CD4-positive, alpha-beta memory T cell (primary cell): ENCODE measurements around the gene PPP2R2B. TPM values are rescaled to one million over a fixed set of nuclear protein-coding genes. Genes with fewer than 3 reads are reported as not detected.

Source experiments
- CTCF ChIA-PET: fragments of 350-600 bp; sonication (Branson Sonifier 250); formaldehyde crosslinking; loops from one replicate; lab custom pipeline; 2021; ENCODE audit warnings: inconsistent platforms; ENCODE audit not compliant: partially characterized antibody; lab: Charles Lee
- POLR2A ChIA-PET: fragments of 350-600 bp; sonication (Branson Sonifier 250); formaldehyde crosslinking; loops from one replicate; lab custom pipeline; 2021; ENCODE audit not compliant: partially characterized antibody; lab: Charles Lee
- DNase-seq, 5 donors: peaks; one replicate each; pipeline versions ENCODE4 v3.0.0 to v3.0.0-alpha.2; 2020 to 2022; ENCODE audit warnings: mixed read lengths in 1 of 5
- H3K27ac ChIP-seq: one replicate; pipeline ENCODE4 v1.7.0; 2013; ENCODE audit warnings: low read depth, low read length
- H3K27me3 ChIP-seq: 2 replicates; pipeline ENCODE4 v1.7.0; 2013; ENCODE audit warnings: mild to moderate bottlenecking, low read length, moderate library complexity; ENCODE audit not compliant: insufficient read depth
- H3K36me3 ChIP-seq: 2 replicates; pipeline ENCODE4 v1.7.0; 2013; ENCODE audit warnings: mild to moderate bottlenecking, low read length, moderate library complexity; ENCODE audit not compliant: insufficient read depth
- H3K4me1 ChIP-seq: 2 replicates; pipeline ENCODE4 v1.7.0; 2013; ENCODE audit warnings: mild to moderate bottlenecking, low read length, moderate library complexity; ENCODE audit not compliant: insufficient read depth
- H3K4me3 ChIP-seq, 2 donors: one replicate each; pipeline ENCODE4 v1.7.0; 2013; ENCODE audit warnings: low read length in 2 of 2, mild to moderate bottlenecking in 1 of 2
- H3K9me3 ChIP-seq, 2 donors: one replicate each; pipeline ENCODE4 v1.7.0; 2013; ENCODE audit warnings: low read length in 2 of 2, control low read depth in 1 of 2; ENCODE audit not compliant: control insufficient read depth in 1 of 2
- H3K27ac Mint-ChIP-seq, 7 donors: one replicate each; pipeline ENCODE4 v1.8.0; 2020 to 2021; ENCODE audit warnings: mixed read lengths in 7 of 7, mild to moderate bottlenecking in 6 of 7, inconsistent platforms in 3 of 7, moderate library complexity in 3 of 7
- H3K27me3 Mint-ChIP-seq, 2 donors: one replicate each; pipeline ENCODE4 v1.8.0; 2020 to 2021; ENCODE audit warnings: mixed read lengths in 2 of 2
- H3K36me3 Mint-ChIP-seq, 2 donors: one replicate each; pipeline ENCODE4 v1.8.0; 2020 to 2021; ENCODE audit warnings: mixed read lengths in 2 of 2, inconsistent platforms in 1 of 2, mild to moderate bottlenecking in 1 of 2
- H3K4me1 Mint-ChIP-seq, 4 donors: one replicate each; pipeline ENCODE4 v1.8.0; 2020 to 2021; ENCODE audit warnings: mixed read lengths in 4 of 4, mild to moderate bottlenecking in 1 of 4
- H3K4me3 Mint-ChIP-seq, 8 donors: one replicate each; pipeline ENCODE4 v1.8.0; 2020 to 2021; ENCODE audit warnings: mixed read lengths in 8 of 8, mild to moderate bottlenecking in 7 of 8, moderate library complexity in 6 of 8, inconsistent platforms in 3 of 8
- H3K9me3 Mint-ChIP-seq, 8 donors: one replicate each; pipeline ENCODE4 v1.8.0; 2020 to 2021; ENCODE audit warnings: mixed read lengths in 8 of 8, mild to moderate bottlenecking in 5 of 8, inconsistent platforms in 3 of 8, moderate library complexity in 1 of 8
- intact Hi-C: fragments of 100-400 bp; cut with micrococcal nuclease; formaldehyde crosslinking; loops from one replicate; pipeline ENCODE4 v1.15.1; 2023
- polyA plus RNA-seq, 2 donors: library from polyadenylated mRNA; unstranded; fragments of 300-500 nt; fragmentation: Illumina TruSeq; gene quantifications; one replicate each; pipeline ENCODE4 v1.2.3, GENCODE V29; 2021
- total RNA-seq, 2 experiments: library from RNA; stranded (reverse); gene quantifications; one replicate each; pipeline ENCODE4 v1.2.3, GENCODE V29; 2021

PPP2R2B gene
- total and polyA plus RNA-seq, 4 experiments from 2014 or later, result 3.1 to 13.0 (median 6.7) TPM

DNA sequence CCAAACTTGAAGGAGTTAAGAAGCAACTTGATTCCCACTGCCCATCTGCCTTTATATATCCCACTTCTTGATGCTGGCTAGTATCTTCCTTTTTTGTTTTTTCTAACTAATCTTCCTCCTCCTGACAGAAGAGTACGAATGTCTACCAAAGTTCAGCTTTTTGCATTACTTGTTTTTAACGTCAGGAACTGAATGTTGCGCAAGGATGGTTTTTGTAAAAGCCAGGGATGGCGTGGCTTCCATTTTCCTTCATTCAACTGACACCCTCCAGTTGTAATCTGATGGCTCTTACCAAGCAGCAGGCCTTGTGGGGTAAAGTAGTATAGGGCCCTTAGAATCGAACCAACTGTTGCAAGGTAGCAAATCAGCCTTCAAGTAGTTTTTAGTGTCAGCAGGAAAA, 291.8 kb downstream of the PPP2R2B start:
- Mint-ChIP-seq H3K9me3 (no peaks in the 10 kb centered on the region), H3K27me3 (no peaks in the 10 kb centered on the region), H3K4me1 (no peaks in the 10 kb centered on the region)

DNA sequence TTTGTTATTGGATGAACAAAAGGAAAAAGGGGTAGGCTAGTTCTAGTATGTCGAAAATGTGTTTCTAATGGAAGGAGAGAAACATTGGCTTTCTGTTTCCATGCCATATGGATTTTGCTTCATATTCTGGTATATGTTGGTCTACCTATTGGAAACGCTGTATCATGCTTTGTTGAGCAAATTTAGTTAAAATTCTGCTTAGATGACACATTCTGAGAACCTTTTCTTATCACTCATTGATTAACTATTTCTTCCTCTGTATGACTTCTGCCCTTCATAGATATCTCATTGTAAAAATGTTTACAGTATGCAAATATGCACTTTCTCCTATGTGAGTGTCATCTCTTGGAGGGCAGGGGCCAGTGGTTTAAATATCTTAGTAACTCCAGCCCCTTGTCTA, 293.8 kb downstream of the PPP2R2B start:
- H3K4me3 Mint-ChIP-seq, result no peak overlapping the region
- H3K27ac ChIP-seq, result no peak overlapping the region
- peaks cover 0 to 3% of the 10 kb centered on the region in 2 donors for H3K27me3 Mint-ChIP-seq
- H3K36me3 Mint-ChIP-seq, result peaks cover 2 to 5% of the 10 kb centered on the region in 2 donors
- no peaks in the 10 kb centered on the region for H3K36me3 ChIP-seq
- no peak overlapping the region for H3K4me3 ChIP-seq
- H3K4me1 Mint-ChIP-seq, result no peaks in the 10 kb centered on the region
- H3K9me3 ChIP-seq, result no peaks in the 10 kb centered on the region
- intact Hi-C loops, result no loop called here
- no peak for DNase-seq
- no peaks in the 10 kb centered on the region for H3K27me3 ChIP-seq
- H3K27ac Mint-ChIP-seq, result no peak overlapping the region
- ChIA-PET POLR2A (no interaction called here), CTCF (no interaction called here)
- H3K4me1 ChIP-seq, result no peaks in the 10 kb centered on the region
- no peaks in the 10 kb centered on the region for H3K9me3 Mint-ChIP-seq

More for the DNA sequence above, 291.8 kb downstream of the PPP2R2B start:
- Histone ChIP-seq H3K36me3 (no peaks in the 10 kb centered on the region), H3K27me3 (no peaks in the 10 kb centered on the region), H3K4me3 (no peak overlapping the region), H3K9me3 (no peaks in the 10 kb centered on the region), H3K27ac (no peak overlapping the region), H3K4me1 (no peaks in the 10 kb centered on the region)
- POLR2A ChIA-PET, result no interaction called here
- intact Hi-C loops, result no loop called here
- no peak overlapping the region for H3K4me3 Mint-ChIP-seq
- no peak overlapping the region for H3K27ac Mint-ChIP-seq
- CTCF ChIA-PET, result no interaction called here
- peaks cover 4 to 18% of the 10 kb centered on the region in 2 donors for H3K36me3 Mint-ChIP-seq
- no peak for DNase-seq

DNA sequence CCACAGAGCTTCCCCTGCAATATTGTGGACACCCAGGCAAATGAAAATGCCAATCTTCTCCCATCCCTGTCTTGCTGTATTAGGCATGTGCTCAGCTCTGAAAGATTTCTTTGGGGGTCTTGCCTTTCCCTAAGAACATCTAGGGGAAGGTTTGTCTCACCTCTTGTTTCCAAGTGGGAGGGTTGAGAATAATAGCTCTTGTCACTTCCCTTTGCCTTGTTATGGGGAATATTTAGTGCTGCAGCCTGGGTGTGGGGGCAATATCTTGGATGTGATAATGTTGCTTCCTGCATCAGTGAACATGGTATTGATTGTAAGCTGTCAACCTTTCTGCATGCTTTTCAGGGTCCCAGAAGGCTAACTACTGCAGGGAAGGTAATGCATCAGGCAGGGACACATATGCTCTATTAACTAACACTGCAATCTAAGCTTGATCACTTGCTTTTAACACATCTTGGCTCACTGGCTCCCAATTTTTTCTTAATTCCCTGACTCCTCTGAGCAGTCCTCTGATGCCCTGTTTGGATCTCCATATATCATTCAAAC, 296.4 kb downstream of the PPP2R2B start:
- Histone ChIP-seq H3K27ac (no peak overlapping the region), H3K36me3 (no peaks in the 10 kb centered on the region), H3K9me3 (no peaks in the 10 kb centered on the region), H3K4me1 (no peaks in the 10 kb centered on the region), H3K27me3 (no peaks in the 10 kb centered on the region), H3K4me3 (no peak overlapping the region)
- no peaks in the 10 kb centered on the region for H3K4me1 Mint-ChIP-seq
- peaks cover 0 to 5% of the 10 kb centered on the region in 2 donors for H3K36me3 Mint-ChIP-seq
- POLR2A ChIA-PET, result no interaction called here
- CTCF ChIA-PET, result interaction anchor here (1.0 to 1.3 kb wide), 4 partner anchors 16 to 386 kb away, joined by 3 to 4 read pairs (median 4); no protein-coding TSS in a partner anchor
- peaks cover 0 to 4% of the 10 kb centered on the region in 2 donors for H3K27me3 Mint-ChIP-seq
- no peak overlapping the region for H3K4me3 Mint-ChIP-seq
- peaks cover 0 to 6% (median 2%) of the 10 kb centered on the region in 8 donors for H3K9me3 Mint-ChIP-seq
- DNase-seq, result no peak
- intact Hi-C loops, result no loop called here
- H3K27ac Mint-ChIP-seq, result no peak overlapping the region

DNA sequence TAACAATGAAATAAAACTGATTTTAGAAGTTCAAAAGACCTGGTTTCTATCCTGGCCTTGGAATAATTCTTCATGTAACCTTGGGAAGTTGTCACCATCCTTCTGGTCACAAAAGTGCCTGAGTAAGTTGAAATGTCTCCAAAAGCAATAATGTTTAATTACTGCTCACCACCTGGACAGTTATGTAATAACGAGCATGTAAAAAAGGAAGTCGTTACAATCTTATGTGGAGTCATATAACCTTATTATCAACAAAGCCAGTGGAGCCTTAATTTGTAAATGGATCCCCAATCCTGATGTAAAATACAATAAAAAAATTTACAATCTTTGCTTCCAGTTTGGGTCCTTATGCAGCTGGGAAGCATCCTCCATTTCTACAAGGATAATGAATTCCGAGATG, 298.3 kb downstream of the PPP2R2B start:
- peaks cover 6 to 21% (median 13%) of the 10 kb centered on the region in 8 donors for H3K9me3 Mint-ChIP-seq
- ChIA-PET CTCF (no interaction called here), POLR2A (no interaction called here)
- H3K4me1 Mint-ChIP-seq, result no peaks in the 10 kb centered on the region
- H3K27me3 ChIP-seq, result no peaks in the 10 kb centered on the region
- no peak overlapping the region for H3K27ac Mint-ChIP-seq
- no peak overlapping the region for H3K27ac ChIP-seq
- no peaks in the 10 kb centered on the region for H3K36me3 ChIP-seq
- no peaks in the 10 kb centered on the region for H3K4me1 ChIP-seq
- no peak overlapping the region for H3K4me3 Mint-ChIP-seq
- DNase-seq, result no peak
- H3K4me3 ChIP-seq, result no peak overlapping the region
- no peaks in the 10 kb centered on the region for H3K9me3 ChIP-seq
- peaks cover 0 to 7% of the 10 kb centered on the region in 2 donors for H3K27me3 Mint-ChIP-seq
- intact Hi-C loops, result no loop called here
- H3K36me3 Mint-ChIP-seq, result peaks cover 0 to 2% of the 10 kb centered on the region in 2 donors

DNA sequence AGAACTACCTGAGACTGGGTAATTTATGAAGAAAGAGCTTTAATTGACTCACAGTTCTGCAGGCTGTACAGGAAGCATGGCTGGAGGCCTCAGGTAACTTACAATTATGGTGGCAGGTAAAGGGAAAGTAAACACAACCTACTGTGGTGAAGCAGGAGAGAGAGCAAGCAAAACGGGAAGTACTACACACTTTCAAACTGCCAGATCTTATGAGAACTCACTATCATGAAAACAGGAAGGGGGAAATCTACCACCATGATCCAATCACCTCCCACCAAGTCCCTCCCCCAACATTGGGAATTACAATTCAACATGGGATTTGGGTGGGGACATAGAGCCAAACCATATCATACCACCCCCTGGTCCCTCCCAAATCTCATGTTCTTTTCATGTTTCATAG, 303.8 kb downstream of the PPP2R2B start:
- H3K9me3 Mint-ChIP-seq, result peaks cover 10 to 29% (median 18%) of the 10 kb centered on the region in 8 donors
- no peaks in the 10 kb centered on the region for H3K4me1 Mint-ChIP-seq
- no peak for DNase-seq
- no peak overlapping the region for H3K27ac Mint-ChIP-seq
- intact Hi-C loops, result no loop called here
- peaks cover 3 to 4% of the 10 kb centered on the region in 2 donors for H3K36me3 Mint-ChIP-seq
- H3K27me3 ChIP-seq, result no peaks in the 10 kb centered on the region
- no peaks in the 10 kb centered on the region for H3K9me3 ChIP-seq
- CTCF ChIA-PET, result no interaction called here
- no peak overlapping the region for H3K4me3 Mint-ChIP-seq
- peaks cover 0 to 16% of the 10 kb centered on the region in 2 donors for H3K27me3 Mint-ChIP-seq
- POLR2A ChIA-PET, result no interaction called here
- H3K27ac ChIP-seq, result no peak overlapping the region
- no peaks in the 10 kb centered on the region for H3K36me3 ChIP-seq
- H3K4me3 ChIP-seq, result no peak overlapping the region
- H3K4me1 ChIP-seq, result no peaks in the 10 kb centered on the region

DNA sequence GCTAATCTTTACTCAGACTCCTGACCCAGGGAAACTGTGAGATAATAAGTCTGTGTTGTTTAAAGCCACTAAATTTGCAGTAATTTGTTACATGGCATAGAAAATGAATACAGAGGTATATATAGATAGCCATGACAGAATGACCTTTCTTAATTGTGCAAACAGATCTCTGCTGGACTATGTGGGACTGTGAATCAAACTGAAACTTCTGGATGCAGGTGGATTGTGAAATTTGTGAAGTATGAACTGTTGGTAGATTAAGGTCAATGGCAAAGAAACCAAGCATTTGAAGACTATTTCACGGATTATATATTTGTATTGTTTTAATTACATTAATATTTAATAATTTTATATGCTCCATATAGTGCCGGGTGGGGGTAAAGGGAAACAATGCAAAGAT, 310.4 kb downstream of the PPP2R2B start:
- ChIA-PET POLR2A (no interaction called here), CTCF (interaction anchor here (1.0 to 1.9 kb wide), 2 partner anchors 397 to 621 kb away, joined by 3 to 6 read pairs; no protein-coding TSS in a partner anchor)
- H3K36me3 Mint-ChIP-seq, result no peaks in the 10 kb centered on the region
- no peaks in the 10 kb centered on the region for H3K36me3 ChIP-seq
- H3K27ac ChIP-seq, result no peak overlapping the region
- H3K4me3 ChIP-seq, result no peak overlapping the region
- no peak overlapping the region for H3K4me3 Mint-ChIP-seq
- H3K4me1 ChIP-seq, result no peaks in the 10 kb centered on the region
- no peaks in the 10 kb centered on the region for H3K27me3 ChIP-seq
- H3K9me3 Mint-ChIP-seq, result no peaks in the 10 kb centered on the region
- no peak overlapping the region for H3K27ac Mint-ChIP-seq
- intact Hi-C loops, result no loop called here
- peaks cover 0 to 6% (median 4%) of the 10 kb centered on the region in 4 donors for H3K4me1 Mint-ChIP-seq
- no peaks in the 10 kb centered on the region for H3K9me3 ChIP-seq
- no peak for DNase-seq
- H3K27me3 Mint-ChIP-seq, result peaks cover 2 to 7% of the 10 kb centered on the region in 2 donors

DNA sequence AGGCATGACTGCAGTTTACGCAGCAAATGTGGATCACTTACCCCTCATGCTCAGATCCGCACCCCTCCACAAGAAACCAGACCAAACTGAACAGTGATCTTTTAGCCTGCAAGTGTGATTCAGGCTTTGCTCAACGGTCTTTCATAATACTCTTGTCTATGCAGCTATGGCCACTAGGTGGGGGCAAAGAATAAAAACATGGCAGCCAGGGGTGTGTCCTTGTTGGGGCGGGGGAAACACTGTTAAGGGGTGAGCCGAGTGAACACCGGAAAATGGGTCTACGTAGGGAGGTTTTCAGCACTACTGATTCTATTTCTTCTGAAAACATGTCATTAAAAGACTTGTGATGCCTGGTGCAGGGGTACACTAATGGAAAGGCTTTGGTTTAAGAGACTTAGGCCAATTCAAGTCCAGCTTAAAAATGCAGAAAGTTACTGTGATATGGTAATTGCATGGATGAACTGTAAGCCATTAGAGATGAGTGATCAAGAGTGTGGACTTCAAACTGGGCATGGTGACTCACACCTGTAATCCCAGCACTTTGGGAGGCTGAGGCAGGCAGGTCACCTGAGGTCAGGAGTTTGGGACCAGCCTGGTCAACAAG, 312.7 kb downstream of the PPP2R2B start:
- Histone ChIP-seq H3K4me1 (no peaks in the 10 kb centered on the region), H3K27ac (no peak overlapping the region), H3K27me3 (no peaks in the 10 kb centered on the region), H3K36me3 (no peaks in the 10 kb centered on the region), H3K9me3 (no peaks in the 10 kb centered on the region), H3K4me3 (no peak overlapping the region)
- ChIA-PET CTCF (interaction anchor here (0.6 to 2.1 kb wide), 6 partner anchors 17 to 623 kb away, joined by 3 to 15 read pairs (median 4); no protein-coding TSS in a partner anchor), POLR2A (no interaction called here)
- Mint-ChIP-seq H3K4me3 (peak overlapping the region in 2 of 8 donors; percentile 45 to 47), H3K27me3 (peaks cover 2% of the 10 kb centered on the region in 2 donors), H3K36me3 (no peaks in the 10 kb centered on the region), H3K9me3 (no peaks in the 10 kb centered on the region), H3K27ac (no peak overlapping the region), H3K4me1 (peaks cover 0 to 6% (median 4%) of the 10 kb centered on the region in 4 donors)
- DNase-seq, result peak; percentile 33 to 54 (median 43)
- intact Hi-C loops, result loop anchor here (1.0 kb wide), 1 partner anchor 400 kb away; no protein-coding TSS in a partner anchor
